Epidermal melanocyte (primary cell): ENCODE measurements around the gene UBALD2.
"Not testable (repeated sequence)": the region's sequence is repeated elsewhere in the genome, so short reads cannot be mapped to it uniquely, and the experiment has no call there.

Experiments
- DNase-seq: peaks from one replicate; pipeline ENCODE4 v3.0.0; 2011; ENCODE audit warnings: low spot score; ENCODE audit not compliant: insufficient read length

Gene UBALD2

DNA sequence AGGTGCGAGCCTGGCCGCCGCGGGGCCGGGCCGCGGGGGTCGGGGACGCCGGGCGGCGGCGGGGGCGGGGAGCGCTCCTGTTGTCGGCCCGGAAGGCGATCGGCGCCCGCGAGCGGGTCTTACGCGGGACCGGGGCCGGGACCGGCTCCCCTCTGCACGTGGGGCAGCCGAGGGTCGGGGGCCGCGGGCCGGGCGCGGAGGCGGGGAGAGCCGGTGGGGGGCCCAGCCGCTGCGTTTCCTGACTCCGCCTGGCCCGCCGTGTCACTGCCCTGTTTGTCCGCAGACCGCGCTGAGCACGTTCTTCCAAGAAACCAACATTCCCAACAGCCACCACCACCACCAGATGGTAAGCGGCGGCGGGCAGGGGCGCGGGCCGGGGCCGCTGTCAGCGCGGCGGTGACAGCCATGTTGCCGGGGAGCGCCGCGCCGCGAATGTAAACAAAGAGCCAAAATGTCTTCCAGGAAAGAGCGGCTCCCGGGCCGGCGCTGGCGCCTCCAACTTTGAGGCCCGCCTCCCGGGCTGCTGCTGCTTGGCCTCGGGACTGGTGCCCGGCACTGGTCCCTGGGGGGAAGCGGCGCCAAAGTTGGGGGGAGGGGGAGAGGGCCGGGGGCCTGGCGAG, 586 bp downstream of the UBALD2 start:
- no peak for DNase-seq

DNA sequence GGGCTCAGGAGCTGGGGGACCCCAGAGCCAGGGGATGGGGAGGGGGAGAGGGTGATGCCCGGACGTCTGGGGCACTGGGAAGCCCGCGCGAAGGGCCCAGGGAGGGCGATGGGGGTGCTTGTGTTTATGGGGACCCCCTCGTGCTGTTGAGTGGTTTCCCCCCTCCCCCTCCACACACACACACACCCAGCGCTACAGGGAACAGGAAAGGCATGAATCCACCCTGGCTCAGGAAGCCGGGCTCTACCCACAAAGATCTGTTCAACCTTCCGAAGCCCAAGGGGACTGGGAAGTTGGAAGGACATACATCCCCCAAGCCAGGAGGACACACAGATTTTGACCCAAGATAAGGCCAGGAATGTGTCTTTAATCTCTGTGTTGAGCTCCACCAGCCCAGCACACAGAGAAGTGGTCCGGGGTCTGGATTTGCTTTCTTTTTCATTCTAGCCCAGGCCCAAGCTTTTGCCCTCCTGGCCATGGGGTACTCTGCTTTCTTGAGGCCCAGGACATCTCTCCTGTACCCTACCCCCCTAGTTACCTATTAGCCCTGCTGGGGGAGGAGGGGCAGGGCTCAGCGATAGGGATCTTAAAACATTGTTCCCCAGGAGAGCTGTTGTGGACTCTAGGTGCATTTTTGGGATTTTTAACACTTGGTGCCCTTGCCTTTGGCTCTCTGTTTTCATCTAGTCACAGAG, 1.2 kb downstream of the UBALD2 start:
- no peak for DNase-seq

DNA sequence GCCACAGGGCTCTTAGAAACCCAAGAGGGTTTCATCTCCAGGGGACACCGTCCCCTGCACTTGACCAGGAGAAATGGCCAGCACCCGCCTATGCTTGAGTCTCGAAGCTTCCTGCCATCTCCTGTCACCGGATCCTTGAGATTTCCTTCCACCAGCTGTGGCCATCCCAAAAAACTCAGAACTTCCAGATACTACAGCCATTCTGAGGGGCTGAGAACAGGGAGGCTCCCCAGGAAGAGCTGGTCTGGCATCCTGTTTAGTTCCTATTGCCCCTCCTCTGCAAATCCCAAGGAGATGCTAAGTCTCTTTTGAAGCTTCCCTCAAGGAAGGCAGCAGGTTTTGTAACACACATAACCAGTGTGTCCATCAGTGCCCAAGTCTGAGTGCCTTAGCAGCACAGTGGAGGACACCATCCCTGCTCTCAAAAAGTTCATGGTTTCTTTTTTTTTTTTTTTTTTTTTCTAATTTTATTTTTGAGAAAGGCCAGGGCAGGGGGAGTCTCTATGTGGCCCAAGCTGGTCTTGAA, 2.0 kb downstream of the UBALD2 start:
- DNase-seq = no peak

DNA sequence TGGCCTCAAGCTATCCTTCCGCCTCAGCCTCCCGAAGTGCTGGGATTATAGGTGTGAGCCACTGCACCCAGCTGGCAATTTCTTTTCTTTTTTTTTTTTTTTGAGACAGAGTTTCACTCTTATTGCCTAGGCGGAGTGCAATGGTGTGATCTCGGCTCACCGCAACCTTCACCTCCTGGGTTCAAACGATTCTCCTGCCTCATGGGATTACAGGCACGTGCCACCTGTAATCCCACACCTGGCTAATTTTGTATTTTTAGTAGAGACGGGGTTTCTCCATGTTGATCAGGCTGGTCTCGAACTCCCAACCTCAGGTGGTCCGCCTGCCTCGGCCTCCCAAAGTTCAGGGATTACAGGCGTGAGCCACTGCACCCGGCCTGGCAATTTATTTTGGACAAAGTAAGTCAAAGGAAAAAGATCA, 2.4 kb downstream of the UBALD2 start:
- DNase-seq = not testable (repeated sequence)

DNA sequence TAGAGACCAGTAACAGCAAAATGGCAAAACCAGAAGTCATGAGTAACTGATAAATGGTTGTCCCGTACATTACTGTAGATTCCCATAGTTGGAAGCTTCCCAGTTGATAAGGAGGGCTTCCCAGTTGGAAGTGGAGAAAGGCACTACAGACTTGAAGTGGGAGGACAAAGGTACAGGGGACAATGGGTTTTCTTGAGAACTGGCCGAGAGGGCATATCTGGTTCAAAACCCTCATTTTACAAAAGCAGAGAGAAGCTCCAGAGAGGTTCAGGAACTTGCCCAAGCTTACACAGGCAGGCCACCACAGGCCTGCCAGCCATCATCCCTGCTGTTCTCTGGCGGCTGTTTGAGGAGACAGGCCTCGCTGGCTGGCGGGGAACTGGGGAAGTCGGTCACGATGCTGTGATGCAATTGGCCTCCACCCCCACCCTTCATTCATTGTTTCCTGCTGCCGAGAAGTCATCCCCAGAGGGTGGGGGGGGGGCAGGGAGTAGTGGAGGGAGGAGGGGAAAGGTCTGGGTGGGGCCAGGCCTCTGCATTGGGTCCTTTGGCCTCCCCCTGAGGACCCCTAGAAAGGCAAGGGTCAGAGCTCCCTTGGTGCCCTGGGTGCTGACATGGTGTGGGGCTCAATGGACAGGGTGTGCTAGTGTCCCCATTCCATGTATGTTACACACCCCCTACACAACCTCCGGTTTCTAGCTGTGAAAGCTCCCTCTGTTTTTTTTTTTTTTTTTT, 3.0 kb downstream of the UBALD2 start:
- DNase-seq = no peak

DNA sequence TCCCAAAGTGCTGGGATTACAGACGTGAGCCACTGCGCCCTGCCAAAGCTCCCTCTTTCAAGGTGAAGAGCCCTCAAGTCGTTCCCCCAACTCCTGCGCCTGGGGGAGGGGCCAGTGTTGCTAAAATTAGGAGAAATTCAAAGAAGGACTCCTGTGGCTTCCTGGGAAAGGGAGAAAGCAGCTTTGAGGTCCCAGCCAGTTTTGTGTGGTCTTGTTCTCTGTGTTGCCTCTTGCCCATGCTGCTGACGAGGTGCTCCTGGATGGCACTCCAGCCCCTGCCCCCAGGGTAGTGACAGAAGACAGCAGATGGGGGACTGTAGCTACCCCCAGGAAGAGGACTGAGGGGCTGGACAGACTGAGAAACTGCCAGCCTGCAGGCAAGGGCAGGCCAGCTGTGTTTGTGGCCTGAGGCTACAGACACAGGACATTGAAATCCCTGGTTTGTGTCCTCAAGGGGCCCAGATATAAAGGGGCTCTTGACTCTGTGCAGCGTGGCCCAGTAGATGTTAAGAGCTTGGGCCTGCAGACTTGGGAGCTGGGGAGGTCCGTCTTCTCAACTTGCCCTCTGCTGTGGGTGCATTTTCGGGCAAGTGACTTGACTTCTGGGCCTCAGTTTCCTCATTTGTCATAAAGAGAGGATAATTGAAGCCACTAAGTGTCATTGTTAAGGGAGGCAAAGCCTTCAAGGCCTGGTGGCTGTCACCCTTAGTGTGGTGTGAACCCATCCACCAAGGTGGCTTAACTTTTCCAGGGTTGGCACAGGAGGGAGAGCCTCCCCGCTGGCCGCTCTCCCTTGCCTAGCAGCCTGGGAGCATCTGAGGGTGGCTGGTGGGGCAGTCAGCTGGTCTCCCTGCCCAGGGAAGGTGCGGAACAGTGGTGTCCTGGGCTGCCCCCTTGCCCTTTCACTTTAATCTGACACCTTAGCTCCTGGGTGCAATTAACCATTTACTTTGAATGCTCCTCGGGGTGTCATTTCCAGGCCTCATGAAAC, 4.1 kb downstream of the UBALD2 start:
- no peak for DNase-seq

DNA sequence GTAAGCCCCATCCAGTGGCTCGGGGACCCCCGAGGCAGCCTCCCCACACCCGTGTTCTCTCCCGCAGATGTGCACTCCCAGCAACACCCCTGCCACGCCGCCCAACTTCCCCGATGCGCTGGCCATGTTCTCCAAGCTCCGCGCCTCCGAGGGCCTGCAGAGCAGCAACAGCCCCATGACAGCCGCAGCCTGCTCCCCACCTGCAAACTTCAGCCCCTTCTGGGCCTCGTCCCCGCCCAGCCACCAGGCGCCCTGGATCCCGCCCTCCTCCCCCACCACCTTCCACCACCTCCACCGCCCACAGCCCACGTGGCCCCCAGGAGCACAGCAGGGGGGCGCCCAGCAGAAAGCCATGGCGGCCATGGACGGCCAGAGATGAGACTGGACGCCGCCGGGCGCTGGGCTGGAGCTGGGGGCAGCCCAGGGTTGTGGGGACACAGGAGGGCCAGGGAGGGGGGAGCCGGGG, 5.0 kb downstream of the UBALD2 start:
- DNase-seq = no peak

DNA sequence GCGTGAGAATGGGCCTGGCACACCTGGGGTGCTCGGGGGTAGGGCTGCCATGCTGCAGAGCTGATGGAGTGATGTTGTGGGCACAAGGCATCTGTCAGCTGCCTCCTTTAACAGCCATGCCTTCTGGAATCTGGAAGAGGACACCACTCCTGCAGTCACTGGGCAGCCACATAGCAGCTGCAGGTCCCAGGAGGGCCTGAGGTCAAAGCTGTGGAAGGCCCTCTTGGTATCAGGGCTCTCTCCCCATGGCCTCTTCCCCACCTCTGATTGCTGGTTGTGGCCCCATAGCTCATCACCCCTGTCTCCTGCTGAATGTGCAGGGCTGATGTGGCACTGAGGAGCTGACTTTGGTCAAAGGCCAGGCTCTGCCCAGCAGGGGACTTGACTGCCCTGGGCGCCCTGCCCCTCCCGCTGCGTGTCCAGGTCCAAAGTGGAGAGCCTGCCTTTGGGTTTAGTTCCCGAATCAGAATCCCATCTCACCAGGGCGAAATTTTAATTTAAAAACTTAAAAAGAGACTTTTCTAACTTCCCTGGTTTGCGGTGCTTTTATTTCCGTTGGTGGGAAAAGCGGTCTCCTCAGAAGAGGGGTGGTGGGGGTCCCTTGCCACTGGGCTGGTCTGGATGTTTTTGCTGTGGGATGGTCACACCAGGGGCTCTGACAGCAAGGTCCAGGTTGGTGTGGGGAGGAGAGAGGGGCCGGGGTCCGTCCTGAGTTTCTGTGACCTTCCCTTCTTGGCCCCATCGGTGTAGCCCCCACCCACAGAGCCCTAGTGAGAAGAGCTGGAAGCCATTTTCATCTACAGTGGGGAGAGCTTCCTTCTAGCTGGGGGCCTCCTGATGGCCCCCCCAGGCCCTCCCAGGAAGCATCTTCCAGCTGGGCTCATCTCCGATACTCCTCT, 5.9 kb downstream of the UBALD2 start:
- DNase-seq = no peak

DNA sequence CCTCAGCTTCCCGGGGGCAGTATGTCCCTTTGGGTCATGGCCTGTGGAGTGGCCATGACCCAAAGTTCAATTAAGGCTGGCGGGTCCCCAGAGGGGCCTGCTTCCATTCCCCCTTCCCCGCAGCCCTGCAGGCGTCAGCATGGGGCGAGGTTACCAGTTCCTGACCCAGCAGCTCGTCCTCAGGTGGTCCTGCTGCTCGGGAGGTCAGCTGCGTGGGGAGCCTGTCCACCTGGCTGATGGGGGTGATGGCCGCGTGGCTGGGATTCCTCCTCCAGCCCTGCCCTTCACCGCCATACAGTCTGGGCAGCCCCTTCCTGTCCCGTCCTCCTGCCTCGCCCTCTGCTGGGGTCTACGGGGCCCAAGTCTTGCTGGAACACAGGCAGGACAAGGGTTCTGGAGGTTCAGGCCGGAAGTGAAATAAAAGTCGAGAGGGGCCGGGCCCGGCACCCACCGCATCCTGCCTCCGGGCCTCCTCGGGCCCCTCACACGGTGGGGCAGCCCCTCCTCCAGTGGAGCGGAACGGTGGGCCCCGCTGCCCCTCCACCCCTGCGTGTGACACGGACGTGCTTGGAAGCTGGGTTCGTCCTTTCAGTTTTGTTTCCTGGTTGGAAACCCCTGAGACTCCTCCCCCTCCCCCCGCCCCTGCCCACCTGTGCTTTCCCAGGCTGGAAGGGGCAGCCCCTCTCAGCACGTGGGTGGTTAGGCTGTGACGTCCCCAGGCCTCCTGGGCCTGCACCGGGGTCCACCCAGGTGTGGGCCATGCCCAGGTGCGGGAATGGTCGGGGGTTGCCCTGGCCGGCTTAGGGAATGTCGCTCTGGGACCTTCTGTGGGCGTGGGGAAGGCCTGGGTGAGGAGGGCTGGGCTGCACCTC, 6.8 kb downstream of the UBALD2 start:
- DNase-seq = no peak

DNA sequence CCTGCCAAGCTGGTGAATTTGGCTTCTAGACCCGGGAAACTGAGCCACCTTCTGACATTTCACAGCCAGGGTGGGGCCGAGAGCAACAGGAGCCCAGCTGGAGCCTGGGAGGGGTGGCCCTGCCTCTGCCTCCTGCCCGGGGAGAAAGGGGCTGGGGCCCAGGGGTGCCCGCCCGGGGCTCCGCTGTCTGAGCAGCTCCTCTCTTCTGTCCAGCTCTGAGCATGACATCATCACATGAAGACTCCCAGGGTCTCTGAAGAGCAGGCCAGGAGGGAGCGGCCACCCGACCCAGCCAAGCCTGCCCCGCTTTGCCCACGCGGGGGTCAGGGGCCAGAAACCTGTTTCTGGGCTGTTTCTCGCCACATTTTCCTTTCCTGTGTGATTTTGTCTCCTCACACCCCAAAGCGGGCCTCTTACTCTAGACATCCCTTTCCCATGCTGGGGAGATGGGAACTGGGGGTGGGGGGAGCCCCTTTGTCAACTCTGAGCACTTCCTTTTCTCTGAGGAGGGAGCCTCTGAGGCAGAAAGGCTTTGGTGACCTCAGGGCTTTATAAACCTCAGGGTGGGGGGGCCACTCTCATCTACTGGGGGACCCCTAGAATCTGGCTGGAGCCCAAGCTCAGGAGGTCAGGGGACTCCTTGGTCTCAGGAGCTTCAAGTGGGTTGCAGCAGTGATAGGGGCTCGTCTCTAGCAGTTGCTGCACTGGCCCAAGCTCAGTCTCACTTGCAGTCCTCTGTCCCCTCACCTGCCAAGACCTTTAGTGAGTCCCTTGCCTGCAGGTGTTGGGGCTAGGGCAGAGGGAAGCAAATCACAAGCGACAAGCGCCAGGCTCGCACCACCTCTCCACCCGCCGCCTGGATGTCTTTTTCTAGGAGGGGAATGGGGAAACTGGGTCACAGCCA, 7.6 kb downstream of the UBALD2 start:
- no peak for DNase-seq

DNA sequence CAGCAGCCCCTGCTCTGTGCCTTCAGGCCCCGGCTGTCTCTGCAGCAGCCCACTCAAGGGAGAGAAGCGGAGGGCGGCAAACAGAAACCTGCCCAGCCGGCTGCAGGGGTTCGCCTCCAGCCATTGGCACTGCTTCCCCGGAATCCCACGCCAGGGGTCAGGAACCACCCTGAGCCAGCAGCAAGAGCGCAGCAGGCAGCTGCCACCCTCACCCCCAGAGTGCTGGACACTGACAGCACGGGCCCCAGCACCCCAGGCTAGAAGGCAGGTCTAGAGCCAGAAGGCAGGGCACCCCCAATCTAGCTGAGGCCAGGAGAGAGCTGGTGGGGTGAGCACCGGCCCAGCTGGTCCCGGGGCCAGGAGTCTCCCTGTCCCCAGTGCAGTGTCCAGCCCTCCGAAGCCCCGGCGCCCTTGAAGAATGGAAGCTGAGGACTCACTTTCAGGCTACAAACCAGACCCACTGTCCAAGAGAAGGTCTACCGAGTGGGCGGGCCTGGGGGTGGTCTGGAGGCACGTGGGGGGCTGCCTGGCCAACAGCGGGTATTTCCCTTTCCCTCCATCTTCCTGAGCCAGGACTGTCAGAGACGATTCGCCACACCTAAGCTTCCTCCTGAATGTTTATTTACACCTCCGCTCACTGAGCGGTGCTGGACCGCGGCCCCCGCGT, 8.4 kb downstream of the UBALD2 start:
- DNase-seq = no peak

DNA sequence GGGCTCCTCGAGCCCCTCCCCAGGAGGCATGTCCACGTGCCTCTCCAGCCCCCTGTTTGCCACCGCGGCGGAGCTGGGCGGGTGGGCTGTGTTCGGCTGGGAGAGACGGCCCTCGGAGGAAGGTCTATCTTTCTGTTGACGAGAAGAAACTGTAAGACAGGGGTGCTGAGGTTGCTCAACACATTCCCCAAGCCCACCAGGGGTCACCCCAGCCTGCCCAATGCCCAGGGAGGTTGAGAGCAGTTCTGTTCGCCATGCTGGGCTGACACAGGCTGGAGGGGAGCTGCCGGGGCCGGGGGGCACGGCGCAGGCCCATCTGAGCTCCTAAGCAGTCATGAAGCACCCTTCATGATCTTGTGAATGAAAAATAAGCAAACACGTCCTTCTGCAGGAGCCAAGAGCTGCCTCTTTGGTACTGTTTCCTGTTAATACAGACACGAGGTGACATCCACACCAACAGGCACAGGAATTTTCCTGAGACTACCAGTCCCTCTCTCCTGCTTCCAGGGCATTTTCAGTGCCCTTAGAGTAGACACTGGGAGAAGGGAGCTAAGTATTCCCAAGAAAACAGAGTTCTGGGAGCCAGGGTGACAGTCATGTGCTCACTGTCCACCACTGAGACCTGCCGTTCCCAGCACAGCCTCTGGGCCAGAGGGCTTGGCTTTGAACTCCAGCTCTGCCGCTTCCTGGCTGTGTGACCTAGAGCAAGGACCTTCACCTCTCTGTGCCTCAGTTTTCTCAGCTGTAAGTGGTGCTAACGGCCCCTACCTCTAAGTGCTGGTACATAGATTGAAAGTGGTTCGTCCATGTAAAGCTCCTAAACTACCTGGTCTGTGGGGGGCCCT, 9.2 kb downstream of the UBALD2 start:
- no peak for DNase-seq

DNA sequence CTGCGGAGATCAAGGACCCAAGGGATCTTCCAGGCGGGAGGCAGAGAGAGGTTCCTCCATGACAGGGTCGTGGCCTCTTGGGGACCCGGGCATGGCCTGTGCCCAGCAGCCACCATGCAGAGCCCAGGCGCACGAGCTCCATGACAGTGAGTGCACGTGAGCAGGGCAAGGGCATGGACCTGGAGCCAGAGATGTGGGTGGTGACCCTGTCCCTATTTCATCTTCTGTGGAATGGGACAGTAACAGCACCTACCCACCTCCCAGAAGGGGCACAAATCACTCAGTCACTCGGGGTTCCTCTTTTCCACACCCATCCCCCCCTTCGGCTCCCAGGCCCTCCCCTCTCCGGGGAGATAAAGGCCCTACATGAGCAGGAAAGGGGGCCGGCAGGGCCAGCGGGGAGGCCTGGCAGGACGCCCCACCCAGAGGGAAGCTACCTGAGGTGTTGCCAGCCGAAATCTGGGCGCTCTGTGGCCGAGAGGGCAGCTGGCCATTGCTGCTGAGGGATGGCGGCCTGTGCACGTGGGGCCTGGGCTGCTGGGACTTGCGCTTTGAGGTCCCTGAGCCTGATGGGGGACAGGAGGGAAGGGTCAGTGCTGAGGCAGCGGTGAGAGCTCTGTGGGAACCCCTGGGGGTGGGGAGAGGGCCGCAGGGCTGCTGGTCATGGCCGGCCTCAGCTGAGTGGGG, 10.4 kb downstream of the UBALD2 start:
- no peak for DNase-seq

DNA sequence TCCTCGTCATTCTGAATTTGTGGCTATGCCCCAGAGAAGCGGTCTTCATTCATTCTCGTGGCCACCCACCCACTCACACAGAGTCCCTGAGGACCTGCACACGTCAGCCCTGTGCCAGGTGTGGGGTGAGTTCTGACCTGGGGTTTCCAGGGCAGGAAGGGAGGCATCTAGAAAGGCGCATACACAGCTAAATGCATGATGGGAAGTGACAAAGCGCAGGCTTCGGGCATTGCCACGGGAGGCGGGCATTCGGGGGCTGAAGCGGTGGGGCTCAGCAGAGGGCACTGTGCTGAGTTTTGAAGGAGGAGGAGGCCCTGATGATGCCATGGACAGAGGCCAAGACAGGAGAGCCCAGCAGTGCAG, 10.9 kb downstream of the UBALD2 start:
- DNase-seq = no peak

DNA sequence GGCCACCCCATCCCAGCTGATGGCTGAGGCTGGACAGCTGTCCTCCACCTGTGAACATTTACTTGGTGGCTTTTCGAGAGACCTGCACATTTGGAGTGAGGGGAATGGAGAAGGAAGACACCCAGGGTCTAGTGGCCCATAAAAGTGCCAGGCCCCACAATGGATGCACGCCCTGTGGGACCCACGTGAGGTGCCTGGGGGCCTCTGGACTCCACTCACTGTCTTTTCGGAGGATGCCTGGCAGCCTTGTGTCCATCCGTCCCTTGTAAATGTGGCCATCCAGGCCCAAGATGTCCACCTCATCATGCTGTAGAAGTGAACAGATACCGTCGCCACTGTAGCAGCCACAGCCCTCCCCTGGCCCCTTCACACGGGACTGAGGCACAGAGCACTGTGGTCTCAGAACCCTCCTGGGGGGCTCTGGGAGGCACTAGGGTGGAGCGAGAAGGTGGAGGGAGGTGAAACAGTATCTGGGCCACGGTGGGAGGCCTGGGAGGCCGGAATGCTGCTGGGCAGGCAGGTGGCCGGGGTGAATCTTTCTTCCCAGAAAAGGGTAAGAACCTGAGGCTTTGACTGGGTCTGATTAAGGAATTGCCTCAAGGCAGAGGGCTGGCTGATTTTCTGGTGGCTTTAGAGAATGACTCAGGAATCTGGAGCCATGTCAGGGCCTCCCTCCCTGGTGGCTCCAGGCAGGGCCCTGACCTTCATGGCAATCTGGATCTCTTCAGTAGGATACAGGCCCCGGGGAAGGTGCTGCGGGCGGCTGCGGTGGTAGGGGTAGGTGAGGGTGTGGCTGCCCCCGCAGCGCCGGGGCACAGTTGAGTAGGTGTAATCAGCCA, 11.5 kb downstream of the UBALD2 start:
- DNase-seq = no peak
